OCI-LY3 (cell line): ENCODE measurements around the gene DRGX.

Source experiments
- H2AFZ ChIP-seq: fragments of 200-600, 300-600 bp; shearing (Covaris generic); 2 replicates; pipeline ENCODE4 v1.6.0; 2014; ENCODE audit warnings: antibody characterized with exemption, low read depth, low read length
- H3K27ac ChIP-seq: fragments of 200-600, 300-600 bp; sonication (generic); 2 replicates; pipeline ENCODE4 v1.5.1; 2014; ENCODE audit warnings: mild to moderate bottlenecking, low read length, moderate library complexity, mixed read lengths
- H3K27me3 ChIP-seq: fragments of 200-600, 300-600 bp; sonication (generic); 2 replicates; pipeline ENCODE4 v1.6.1; 2014; ENCODE audit warnings: low read depth, low read length, mixed read lengths
- H3K36me3 ChIP-seq: fragments of 200-600, 300-600 bp; sonication (generic); replicated peaks from 2 replicates; pipeline ENCODE3; 2014; ENCODE audit warnings: low read depth, low read length, mixed read lengths
- H3K4me1 ChIP-seq: fragments of 300-600, 200-600 bp; sonication (generic); 2 replicates; pipeline ENCODE4 v1.6.1; 2014; ENCODE audit warnings: low read length, mixed read lengths
- H3K4me2 ChIP-seq: fragments of 200-600, 300-600 bp; sonication (generic); 2 replicates; pipeline ENCODE4 v1.6.1; 2014; ENCODE audit warnings: low read length, mixed read lengths
- H3K4me3 ChIP-seq: fragments of 300-600, 200-600 bp; sonication (generic); 2 replicates; pipeline ENCODE4 v1.5.1; 2014; ENCODE audit warnings: antibody characterized with exemption, mild to moderate bottlenecking, low read length, moderate library complexity
- H3K79me2 ChIP-seq: fragments of 300-600, 200-600 bp; shearing (Covaris generic); 2 replicates; pipeline ENCODE4 v1.6.1; 2014; ENCODE audit warnings: mild to moderate bottlenecking, low read length, mixed read lengths
- H3K9ac ChIP-seq: fragments of 300-600, 200-600 bp; shearing (Covaris generic); 2 replicates; pipeline ENCODE4 v1.6.0; 2014; ENCODE audit warnings: mild to moderate bottlenecking, low read length, moderate library complexity
- H3K9me3 ChIP-seq: fragments of 200-600, 300-600 bp; shearing (Covaris generic); 2 replicates; pipeline ENCODE4 v1.6.1; 2014; ENCODE audit warnings: low read length, mixed read lengths; ENCODE audit not compliant: insufficient read depth
- H4K20me1 ChIP-seq: fragments of 200-600, 300-600 bp; sonication (generic); 2 replicates; pipeline ENCODE4 v1.6.1; 2016; ENCODE audit warnings: low read length, mixed read lengths; ENCODE audit not compliant: insufficient read depth
- CTCF ChIP-seq: fragments of 200-600, 300-600 bp; sonication (generic); IDR thresholded peaks from 2 replicates; pipeline ENCODE4 v1.5.1; 2014; ENCODE audit warnings: antibody characterized with exemption, low read length, low read depth
- EZH2phosphoT487 ChIP-seq: fragments of 200-600 bp; shearing (Covaris generic); IDR thresholded peaks from 2 replicates; pipeline ENCODE4 v1.6.1; 2018; ENCODE audit warnings: antibody characterized with exemption, mixed run types, low read depth

Gene DRGX

GRCh38 chr10:49318028-49318427 lies 77.9 kb downstream of the DRGX start:
- no peak for TF ChIP-seq EZH2phosphoT487
- no peak for TF ChIP-seq CTCF
- Histone ChIP-seq H2AFZ (no peak overlapping the region), H3K27ac (no peak overlapping the region), H3K9me3 (no peaks in the 10 kb centered on the region), H3K9ac (no peak overlapping the region), H3K4me1 (no peaks in the 10 kb centered on the region), H3K36me3 (no peaks in the 10 kb centered on the region), H3K79me2 (no peaks in the 10 kb centered on the region), H3K4me2 (no peak overlapping the region), H3K27me3 (no peaks in the 10 kb centered on the region), H3K4me3 (no peak overlapping the region), H4K20me1 (no peaks in the 10 kb centered on the region)

- Histone ChIP-seq H4K20me1 (no peaks in the 10 kb centered on the region), H3K9me3 (no peaks in the 10 kb centered on the region), H3K79me2 (no peaks in the 10 kb centered on the region), H3K4me1 (peaks cover 9% of the 10 kb centered on the region), H3K4me3 (no peak overlapping the region), H2AFZ (no peak overlapping the region), H3K4me2 (no peak overlapping the region), H3K36me3 (no peaks in the 10 kb centered on the region), H3K9ac (no peak overlapping the region), H3K27ac (no peak overlapping the region), H3K27me3 (no peaks in the 10 kb centered on the region)
- TF ChIP-seq EZH2phosphoT487 (no peak), CTCF (no peak)
These were observed 81.1 kb downstream of the DRGX start for GRCh38 chr10:49314806-49315205.
